GM12878 (cell line): ENCODE measurements around the gene ATP2C1. TPM values are rescaled to one million over a fixed set of nuclear protein-coding genes. Genes with fewer than 3 reads are reported as not detected.

Experiments
- ATAC-seq: fragments of 200-7000 bp; cut with Tn5 transposase; 3 replicates; pipeline ENCODE4 v1.9.1; 2020; ENCODE audit warnings: mild to moderate bottlenecking, moderate library complexity
- BruUV-seq: library from RNA; stranded (reverse); fragments of 400-500 nt; replicated peaks from 2 replicates; lab custom pipeline; 2021; lab: Mats Ljungman, UMichigan
- CTCF ChIA-PET: fragments of 300-600 bp; sonication (Branson Sonifier 250); formaldehyde crosslinking; extraction: SDS; loops from one replicate; lab custom pipeline; 2021; ENCODE audit warnings: inconsistent platforms; lab: Yijun Ruan, JAX
- POLR2A ChIA-PET: fragments of 350-600 bp; formaldehyde crosslinking; extraction: SDS; loops from one replicate; lab custom pipeline; 2021; ENCODE audit warnings: inconsistent platforms; lab: Charles Lee
- RAD21 ChIA-PET: fragments of 300-600 bp; sonication (Branson Sonifier 250); formaldehyde crosslinking; loops from one replicate; lab custom pipeline; 2023; ENCODE audit warnings: antibody characterized with exemption; ENCODE audit not compliant: unreplicated experiment; lab: Charles Lee
- SMC1A ChIA-PET: fragments of 300-600 bp; sonication (Branson Sonifier 250); formaldehyde crosslinking; loops from one replicate; lab custom pipeline; 2023; ENCODE audit not compliant: unreplicated experiment, uncharacterized antibody; lab: Charles Lee
- DNase-seq: peaks from one replicate; pipeline ENCODE4 v3.0.0-alpha.2; 2011; ENCODE audit warnings: low read depth, low spot score
- FAIRE-seq: peaks from 3 replicates; lab custom pipeline; 2011; peaks lifted over from hg19 to GRCh38; lab: Jason Lieb, UNC
- H2AFZ ChIP-seq: 2 replicates; pipeline ENCODE4 v1.6.0; 2011; ENCODE audit warnings: low read depth, low read length, control low read depth; ENCODE audit not compliant: control insufficient read depth
- H3K27ac ChIP-seq: 2 replicates; pipeline ENCODE4 v1.5.1; 2011; ENCODE audit warnings: control low read depth; ENCODE audit not compliant: control insufficient read depth, insufficient read depth
- H3K27me3 ChIP-seq, 2 experiments: replicated peaks in 1 of 2; 2 replicates each; pipeline versions ENCODE4 v1.6.0 to v1.6.1; 2011; ENCODE audit warnings: low read length in 1 of 2; ENCODE audit not compliant: control insufficient read depth in 2 of 2, insufficient read depth in 2 of 2
- H3K36me3 ChIP-seq, 2 experiments: 2 replicates each; pipeline ENCODE4 v1.5.1; 2011; ENCODE audit warnings: low read length in 1 of 2; ENCODE audit not compliant: control insufficient read depth in 2 of 2, insufficient read depth in 2 of 2
- H3K4me1 ChIP-seq: 2 replicates; pipeline ENCODE4 v1.6.1; 2011; ENCODE audit warnings: mild to moderate bottlenecking, low read length, moderate library complexity, mixed read lengths; ENCODE audit not compliant: control insufficient read depth, insufficient read depth
- H3K4me2 ChIP-seq: 2 replicates; pipeline ENCODE4 v1.6.0; 2011; ENCODE audit warnings: control low read depth; ENCODE audit not compliant: control insufficient read depth, insufficient read depth
- H3K4me3 ChIP-seq: fragments of 200-600 bp; sonication (generic); 2 replicates; pipeline ENCODE4 v1.5.1; 2016
- H3K79me2 ChIP-seq: 2 replicates; pipeline ENCODE4 v1.6.0; 2011; ENCODE audit warnings: low read length; ENCODE audit not compliant: control insufficient read depth, insufficient read depth
- H3K9ac ChIP-seq: 2 replicates; pipeline ENCODE4 v1.8.0; 2011; ENCODE audit warnings: low read length, control low read depth, mixed read lengths; ENCODE audit not compliant: control insufficient read depth, insufficient read depth
- H3K9me3 ChIP-seq: replicated peaks from 3 replicates; pipeline ENCODE4 v1.5.1; 2011; ENCODE audit warnings: mild to moderate bottlenecking, low read length; ENCODE audit not compliant: control insufficient read depth, insufficient read depth
- H4K20me1 ChIP-seq: 2 replicates; pipeline ENCODE4 v1.6.0; 2011; ENCODE audit not compliant: control insufficient read depth, insufficient read depth
- ATF7 ChIP-seq: fragments of 450-650 bp; IDR thresholded peaks from 2 replicates; pipeline ENCODE4 v1.6.1; 2016; ENCODE audit warnings: low read depth, mild to moderate bottlenecking
- CTCF ChIP-seq, 3 experiments: IDR thresholded peaks in 2 of 3; conservative IDR thresholded peaks in 1 of 3; 2 replicates each; pipeline ENCODE4 v1.5.1; 2011; ENCODE audit warnings: low read depth in 3 of 3, low read length in 3 of 3, mild to moderate bottlenecking in 3 of 3, control low read depth in 2 of 3, moderate library complexity in 2 of 3, inconsistent platforms in 1 of 3, mixed read lengths in 1 of 3; ENCODE audit not compliant: control insufficient read depth in 2 of 3, insufficient read depth in 1 of 3; ENCODE audit errors: extremely low read depth in 1 of 3
- ELK1 ChIP-seq: IDR thresholded peaks from 2 replicates; pipeline ENCODE4 v1.6.1; 2012; ENCODE audit warnings: low read depth, low read length, improper control_type of control experiment
- ESRRA ChIP-seq: IDR thresholded peaks from 2 replicates; pipeline ENCODE4 v1.6.1; 2012; ENCODE audit warnings: mild to moderate bottlenecking, low read length, improper control_type of control experiment
- ETV6 ChIP-seq, 2 experiments: fragments of 450-650 bp in 1 of 2; IDR thresholded peaks in 1 of 2; conservative IDR thresholded peaks in 1 of 2; 2 replicates each; pipeline ENCODE4 v1.6.1; 2014; ENCODE audit warnings: antibody characterized with exemption in 1 of 2, borderline replicate concordance in 1 of 2, low read depth in 1 of 2, mild to moderate bottlenecking in 1 of 2, moderate library complexity in 1 of 2
- HSF1 ChIP-seq: fragments of 150-350 bp; IDR thresholded peaks from 2 replicates; pipeline ENCODE4 v1.6.1; 2014; ENCODE audit warnings: mild to moderate bottlenecking, low read depth, low read length
- PAX5 ChIP-seq: IDR thresholded peaks from 2 replicates; pipeline ENCODE4 v1.6.1; 2011; ENCODE audit warnings: low read depth, low read length, borderline replicate concordance
- PML ChIP-seq: IDR thresholded peaks from 2 replicates; pipeline ENCODE4 v1.6.1; 2012; ENCODE audit warnings: low read length, inconsistent platforms
- RB1 ChIP-seq: fragments of 450-650 bp; formaldehyde crosslinking; IDR thresholded peaks from 2 replicates; pipeline ENCODE4 v1.6.1; 2017; ENCODE audit warnings: mild to moderate bottlenecking, borderline replicate concordance
- SP1 ChIP-seq: IDR thresholded peaks from one replicate; pipeline ENCODE4 v1.6.1; 2011; ENCODE audit warnings: low read depth, low read length
- TCF3 ChIP-seq: IDR thresholded peaks from 2 replicates; pipeline ENCODE4 v1.6.1; 2012; ENCODE audit warnings: low read depth, mild to moderate bottlenecking, low read length, borderline replicate concordance; ENCODE audit not compliant: insufficient read depth
- TCF7 ChIP-seq: IDR thresholded peaks from 2 replicates; pipeline ENCODE4 v1.6.1; 2014; ENCODE audit warnings: antibody characterized with exemption, borderline replicate concordance
- WGBS: methylation state at CpG from one replicate; pipeline ENCODE4 v1.1.6; 2016; ENCODE audit warnings: low lambda C conversion rate; ENCODE audit not compliant: insufficient replicate concordance, insufficient coverage; ENCODE audit errors: missing lambda C conversion rate; 5-methylcytosine and 5-hydroxymethylcytosine counted together
- in situ Hi-C: fragments of 300-500 bp; cut with MboI; formaldehyde crosslinking; loops from 9 replicates; pipeline ENCODE4 v1.14.3; 2018; ENCODE audit warnings: mixed read lengths
- intact Hi-C: fragments of 100-400 bp; cut with micrococcal nuclease; formaldehyde crosslinking; loops from one replicate; pipeline ENCODE4 v1.14.2; 2022; ENCODE audit not compliant: unreplicated experiment
- polyA plus RNA-seq, 11 experiments: library from polyadenylated mRNA; depleted of rRNA in 4 of 11; unstranded in 6 of 11; stranded (reverse) in 5 of 11; fragments of >200 nt; fragmentation: Nextera tagmentation in 4 of 11; fragmentation: Illumina TruSeq in 1 of 11; extraction: Ambion mirVana in 4 of 11; extraction: Trizol in 1 of 11; gene quantifications; 1 replicate in 1 of 11; 2 replicates in 10 of 11; pipeline versions ENCODE4 v1.2.1 to v1.2.3, GENCODE V29; 2011 to 2016; ENCODE audit warnings: inconsistent platforms in 2 of 11, missing spikeins in 2 of 11, low read depth in 1 of 11
- total RNA-seq, 4 experiments: library from RNA; depleted of rRNA in 3 of 4; stranded (reverse); fragments of >200 nt in 3 of 4; fragmentation: Illumina TruSeq in 1 of 4; extraction: Trizol in 1 of 4; gene quantifications; 2 replicates each; pipeline versions ENCODE4 v1.2.1 to v1.2.3, GENCODE V29; 2013 to 2021

Gene ATP2C1
- total and polyA plus RNA-seq, 10 of the 15 experiments (the other 5 are each of a cell fraction or from before 2014, with no cell fraction given): 20.6 to 116 (median 55.1) TPM

- TF ChIP-seq SP1 (no peak), CTCF (IDR thresholded peaks at IDR 0.05 in 2 of 3, conservative IDR thresholded peaks at IDR 0.05 in 1 of 3; ENCODE audit: control insufficient read depth in 2 of 3, extremely low read depth in 1 of 3, insufficient read depth in 1 of 3, low read depth in 3 of 3, low read length in 3 of 3) (no peak), PML (no peak), TCF3 (no peak), ATF7 (no peak), TCF7 (no peak), HSF1 (no peak), ESRRA (no peak), ETV6 (conservative IDR thresholded peaks at IDR 0.05 in 1 of 2, IDR thresholded peaks at IDR 0.05 in 1 of 2; ENCODE audit: borderline replicate concordance in 1 of 2, low read depth in 1 of 2) (no peak), PAX5 (no peak), ELK1 (no peak), RB1 (no peak)
- no peaks in the 10 kb centered on the region for H3K9me3 ChIP-seq
- SMC1A ChIA-PET: interaction anchor here (1.0 to 1.5 kb wide), 4 partner anchors 9 to 15 kb away, joined by 3 to 4 read pairs (median 3); no protein-coding TSS in a partner anchor
- no peak for FAIRE-seq
- H2AFZ ChIP-seq: no peak overlapping the region
- RAD21 ChIA-PET: interaction anchor here (1.1 to 1.5 kb wide), 3 partner anchors 15 to 1294 kb away, joined by 3 to 4 read pairs (median 4); no protein-coding TSS in a partner anchor
- H3K4me2 ChIP-seq: no peak overlapping the region
- intact Hi-C loops (loop anchor here (5.0 kb wide), 1 partner anchor 1134 kb away; no protein-coding TSS in a partner anchor), in situ Hi-C loops (loop anchor here (5.0 kb wide), 1 partner anchor 974 kb away; no protein-coding TSS in a partner anchor)
- no peak overlapping the region for H3K9ac ChIP-seq
- no peak overlapping the region for H3K27ac ChIP-seq
- H3K4me1 ChIP-seq: no peaks in the 10 kb centered on the region
- no peaks in the 10 kb centered on the region for H4K20me1 ChIP-seq
- no peak for DNase-seq
- H3K27me3 ChIP-seq: no peaks in the 10 kb centered on the region
- ATAC-seq: no peak
- BruUV-seq: no TSS peak
- H3K4me3 ChIP-seq: no peak overlapping the region
- POLR2A ChIA-PET: interaction anchor here (0.5 kb wide), 1 partner anchor 289 kb away, joined by 3 read pairs; no protein-coding TSS in a partner anchor
- H3K79me2 ChIP-seq: no peaks in the 10 kb centered on the region
- CTCF ChIA-PET: interaction anchor here (0.9 to 1.9 kb wide), 9 partner anchors 9 to 127 kb away, joined by 3 to 10 read pairs (median 4); no protein-coding TSS in a partner anchor
- 66% methylated on average over 7 of the region's 7 CpGs for WGBS
- no peaks in the 10 kb centered on the region for H3K36me3 ChIP-seq
Measured at GRCh38 chr3:131048030-131048429, 154.1 kb downstream of the ATP2C1 start.
